HFFc6 (cell line): Measurements from ENCODE around the gene HAO1. TPM values are rescaled to one million over a fixed set of nuclear protein-coding genes. Genes with fewer than 3 reads are reported as not detected.
A peak's percentile ranks its signal among the peaks of the same experiment; 100 is the strongest.

Source experiments
- DNase-seq: peaks from one replicate; pipeline ENCODE4 v3.0.0-alpha.2; 2018
- H3K27ac Mint-ChIP-seq: 2 replicates; pipeline ENCODE4 v1.8.0; 2020; ENCODE audit warnings: mild to moderate bottlenecking, mixed read lengths
- H3K27me3 Mint-ChIP-seq: 2 replicates; pipeline ENCODE4 v1.8.0; 2021; ENCODE audit warnings: mild to moderate bottlenecking, moderate library complexity, mixed read lengths; ENCODE audit not compliant: insufficient read depth
- H3K36me3 Mint-ChIP-seq: 2 replicates; pipeline ENCODE4 v1.8.0; 2021; ENCODE audit warnings: low read depth, mixed read lengths
- H3K4me1 Mint-ChIP-seq: 2 replicates; pipeline ENCODE4 v1.8.0; 2020; ENCODE audit warnings: low read depth, mixed read lengths
- H3K4me3 Mint-ChIP-seq: 2 replicates; pipeline ENCODE4 v1.8.0; 2020; ENCODE audit warnings: mild to moderate bottlenecking, moderate library complexity, mixed read lengths
- H3K9me3 Mint-ChIP-seq: 2 replicates; pipeline ENCODE4 v1.8.0; 2020; ENCODE audit warnings: mild to moderate bottlenecking, mixed read lengths
- CTCF ChIP-seq: fragments of 200-600 bp; sonication (generic); IDR thresholded peaks from 2 replicates; pipeline ENCODE4 v1.5.0; 2021; ENCODE audit warnings: antibody characterized with exemption, mild to moderate bottlenecking
- total RNA-seq, 6 experiments: library from RNA; stranded (reverse); fragmentation: NEBNext Ultra II Directional; extraction: Animal tissue kit (Norgen Biotek cat#: 25700); gene quantifications; 2 replicates in 1 of 6; 3 replicates in 5 of 6; pipeline ENCODE4 v1.2.3, GENCODE V29; 2021

The HAO1 gene
- total RNA-seq, 6 experiments from 2014 or later: not detected

- H3K9me3 Mint-ChIP-seq: no peaks in the 10 kb centered on the region
- peak; percentile 38 for DNase-seq
- no peaks in the 10 kb centered on the region for H3K27me3 Mint-ChIP-seq
- peaks cover 8% of the 10 kb centered on the region for H3K4me1 Mint-ChIP-seq
- peaks cover 7% of the 10 kb centered on the region for H3K36me3 Mint-ChIP-seq
- no peak overlapping the region for H3K4me3 Mint-ChIP-seq
- no peak overlapping the region for H3K27ac Mint-ChIP-seq
- peak; percentile 78 for TF ChIP-seq CTCF
These were observed 40.2 kb upstream of the HAO1 start for GRCh38 chr20:7980332-7981046.

GRCh38 chr20:7977709-7978108, 37.5 kb upstream of the HAO1 start:
- Mint-ChIP-seq H3K4me3 (no peak overlapping the region), H3K36me3 (peaks cover 7% of the 10 kb centered on the region), H3K27ac (no peak overlapping the region), H3K27me3 (0 out of 2 replicates have a peak, but pooled peaks cover 2% of the 10 kb centered on the region), H3K9me3 (no peaks in the 10 kb centered on the region), H3K4me1 (peaks cover 8% of the 10 kb centered on the region)
- TF ChIP-seq CTCF: no peak
- no peak for DNase-seq

- H3K4me1 Mint-ChIP-seq: peaks cover 17% of the 10 kb centered on the region
- H3K27ac Mint-ChIP-seq: no peak overlapping the region
- H3K27me3 Mint-ChIP-seq: 0 out of 2 replicates have a peak, but pooled peaks cover 2% of the 10 kb centered on the region
- no peak for DNase-seq
- H3K4me3 Mint-ChIP-seq: no peak overlapping the region
- H3K9me3 Mint-ChIP-seq: no peaks in the 10 kb centered on the region
- TF ChIP-seq CTCF: no peak
- H3K36me3 Mint-ChIP-seq: no peaks in the 10 kb centered on the region
These were observed 35.7 kb upstream of the HAO1 start for GRCh38 chr20:7975851-7976414.

- no peaks in the 10 kb centered on the region for H3K9me3 Mint-ChIP-seq
- DNase-seq: no peak
- no peak for TF ChIP-seq CTCF
- no peak overlapping the region for H3K27ac Mint-ChIP-seq
- 0 out of 2 replicates have a peak, but pooled peaks cover 2% of the 10 kb centered on the region for H3K27me3 Mint-ChIP-seq
- H3K4me3 Mint-ChIP-seq: no peak overlapping the region
- H3K36me3 Mint-ChIP-seq: no peaks in the 10 kb centered on the region
- H3K4me1 Mint-ChIP-seq: peaks cover 9% of the 10 kb centered on the region; the same call in 1 of the 2 replicates
These were observed 34.7 kb upstream of the HAO1 start for GRCh38 chr20:7974785-7975435.

GRCh38 chr20:7971536-7972280, 31.4 kb upstream of the HAO1 start:
- 0 out of 2 replicates have a peak, but pooled peaks cover 2% of the 10 kb centered on the region for H3K27me3 Mint-ChIP-seq
- no peaks in the 10 kb centered on the region for H3K9me3 Mint-ChIP-seq
- no peak overlapping the region for H3K4me3 Mint-ChIP-seq
- H3K4me1 Mint-ChIP-seq: peaks cover 19% of the 10 kb centered on the region
- H3K27ac Mint-ChIP-seq: no peak overlapping the region
- no peak for DNase-seq
- no peaks in the 10 kb centered on the region for H3K36me3 Mint-ChIP-seq
- TF ChIP-seq CTCF: no peak
